HG03060 (cell line): Measurements from ENCODE around the gene CEP192.
"Not testable (repeated sequence)": the region's sequence is repeated elsewhere in the genome, so short reads cannot be mapped to it uniquely, and the experiment has no call there.

Experiments
- ATAC-seq: cut with Tn5 transposase; IDR thresholded peaks from one replicate; pipeline ENCODE4 v1.9.1; 2021; ENCODE audit warnings: low read depth, moderate number of reproducible peaks; ENCODE audit not compliant: unreplicated experiment

The CEP192 gene

DNA sequence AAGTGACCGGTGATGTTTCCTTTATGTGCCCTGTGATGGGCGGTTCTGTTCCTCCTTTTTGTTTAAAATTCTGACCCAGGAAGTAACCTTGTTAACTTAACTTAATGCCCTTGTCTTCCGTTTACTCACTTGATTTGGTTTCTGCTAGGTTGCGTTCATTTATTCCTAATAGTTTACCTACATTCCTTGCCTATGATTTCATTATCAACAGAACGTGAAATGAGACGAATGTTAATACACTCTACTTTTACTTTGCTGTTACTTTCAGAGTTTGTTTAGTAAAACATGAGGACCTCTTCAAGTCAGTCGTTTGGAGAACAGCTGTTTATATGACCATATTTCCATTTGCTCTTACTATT lies 638 bp downstream of the CEP192 start:
- no peak for ATAC-seq

DNA sequence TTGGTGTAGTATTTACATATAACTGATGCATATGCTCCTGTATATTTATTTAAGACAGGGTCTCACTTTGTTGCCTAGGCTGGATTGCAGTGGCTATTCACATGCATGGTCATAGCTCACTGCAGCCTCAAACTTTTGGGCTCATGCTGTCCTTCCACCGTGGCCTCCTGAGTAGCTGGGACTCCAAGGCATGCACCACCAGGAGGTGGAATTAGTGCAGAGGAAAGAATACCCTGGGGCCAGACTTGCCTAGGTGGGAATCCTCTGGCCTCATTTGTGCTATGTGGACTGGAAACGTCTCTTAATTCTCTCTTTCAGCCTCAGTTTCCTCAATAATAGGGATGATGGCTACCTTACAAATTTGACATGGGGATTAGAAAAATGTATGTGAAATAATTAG lies 2.3 kb downstream of the CEP192 start:
- no peak for ATAC-seq

DNA sequence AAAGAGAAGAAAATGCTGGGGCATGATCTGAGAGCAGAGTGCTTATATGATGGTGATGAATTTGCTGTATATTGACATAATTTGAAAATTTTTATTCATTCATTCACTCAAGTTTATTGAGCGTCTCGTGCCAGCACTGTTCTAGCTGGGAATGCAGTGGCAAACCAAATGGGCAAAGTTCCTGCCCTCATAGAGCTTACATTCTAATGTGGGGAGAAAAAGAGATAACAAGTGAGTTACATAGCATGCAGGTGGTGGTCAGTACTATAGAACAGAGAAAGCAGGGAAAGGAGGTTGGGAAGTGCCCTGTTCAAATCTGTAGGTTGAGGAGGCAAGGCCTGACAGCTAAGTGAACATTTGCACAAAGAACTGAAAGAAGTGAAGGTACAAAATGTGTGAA lies 4.3 kb downstream of the CEP192 start:
- ATAC-seq: no peak

DNA sequence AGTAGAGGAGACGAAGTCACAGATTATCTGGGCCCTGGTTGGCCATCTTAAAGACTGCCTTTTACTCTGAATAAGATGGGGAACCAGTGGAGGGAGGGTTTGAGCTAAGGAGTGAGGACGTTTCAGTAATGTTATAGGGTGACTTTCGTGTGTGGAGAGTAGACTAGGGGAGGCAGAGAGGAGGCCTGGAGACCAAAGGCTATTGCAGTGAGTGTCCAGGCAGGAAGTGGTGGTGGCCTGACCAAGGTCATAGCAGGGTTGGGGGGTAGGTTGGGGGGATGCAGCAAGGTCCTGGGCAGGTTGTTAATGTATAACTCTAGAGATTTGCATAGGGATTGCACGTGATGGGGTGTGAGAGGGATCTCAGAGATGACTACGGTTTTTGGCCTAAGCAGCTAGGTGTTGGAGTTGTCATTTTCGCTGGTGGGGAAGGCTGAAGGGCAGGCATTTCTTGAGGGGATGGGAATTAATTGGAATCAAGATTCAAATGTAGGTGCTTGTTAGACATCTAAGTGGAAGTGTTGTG lies 4.9 kb downstream of the CEP192 start:
- ATAC-seq: no peak

DNA sequence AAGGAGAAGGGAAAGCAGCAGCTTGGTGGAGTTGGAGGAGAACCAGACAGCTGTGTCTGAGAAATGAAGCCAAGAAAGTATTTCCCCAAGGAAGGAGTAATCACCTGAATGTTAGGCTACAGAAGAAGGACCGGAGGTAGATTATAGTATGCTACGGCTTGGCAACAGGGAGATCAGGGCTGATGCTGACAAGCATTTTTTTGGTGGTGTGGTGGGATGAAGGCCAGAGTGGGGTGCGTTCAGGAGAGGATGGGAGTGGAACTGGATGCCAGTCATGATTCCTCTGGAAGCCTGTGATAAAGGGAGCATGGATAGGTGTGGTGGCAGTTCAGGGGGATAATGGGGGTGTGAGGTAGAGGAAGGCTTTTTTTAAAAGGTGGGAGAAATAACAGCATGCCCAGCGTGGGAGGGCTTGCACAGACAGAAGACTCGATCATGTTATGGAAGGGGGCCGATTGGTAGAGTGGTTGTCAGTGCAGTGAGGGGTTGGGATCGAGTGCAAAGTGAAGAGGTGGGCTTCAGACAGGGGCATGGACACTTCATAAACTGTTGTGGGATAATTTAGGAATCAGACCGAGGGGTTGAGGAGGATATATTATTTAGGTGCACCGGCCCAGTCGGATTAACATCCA lies 5.6 kb downstream of the CEP192 start:
- no peak for ATAC-seq

DNA sequence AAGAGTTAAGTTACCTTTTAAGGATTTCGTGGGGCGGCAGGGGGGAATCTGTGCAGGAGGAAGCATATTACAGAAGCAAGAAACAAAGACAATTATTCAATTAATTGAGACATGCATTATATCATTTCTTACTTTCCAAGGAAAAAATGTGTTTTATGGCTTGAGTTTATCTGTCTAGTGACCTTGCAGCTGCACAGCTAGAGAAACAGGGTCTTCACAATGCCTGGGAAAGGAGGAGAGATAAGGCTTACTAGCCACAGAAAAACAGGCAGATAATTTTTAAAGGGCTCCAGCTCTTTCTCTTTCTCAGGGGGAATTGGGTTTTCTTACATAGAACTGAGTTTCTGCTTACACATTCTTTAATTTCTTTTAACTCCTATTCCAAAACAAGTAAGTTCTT lies 6.2 kb downstream of the CEP192 start:
- not testable (repeated sequence) for ATAC-seq

DNA sequence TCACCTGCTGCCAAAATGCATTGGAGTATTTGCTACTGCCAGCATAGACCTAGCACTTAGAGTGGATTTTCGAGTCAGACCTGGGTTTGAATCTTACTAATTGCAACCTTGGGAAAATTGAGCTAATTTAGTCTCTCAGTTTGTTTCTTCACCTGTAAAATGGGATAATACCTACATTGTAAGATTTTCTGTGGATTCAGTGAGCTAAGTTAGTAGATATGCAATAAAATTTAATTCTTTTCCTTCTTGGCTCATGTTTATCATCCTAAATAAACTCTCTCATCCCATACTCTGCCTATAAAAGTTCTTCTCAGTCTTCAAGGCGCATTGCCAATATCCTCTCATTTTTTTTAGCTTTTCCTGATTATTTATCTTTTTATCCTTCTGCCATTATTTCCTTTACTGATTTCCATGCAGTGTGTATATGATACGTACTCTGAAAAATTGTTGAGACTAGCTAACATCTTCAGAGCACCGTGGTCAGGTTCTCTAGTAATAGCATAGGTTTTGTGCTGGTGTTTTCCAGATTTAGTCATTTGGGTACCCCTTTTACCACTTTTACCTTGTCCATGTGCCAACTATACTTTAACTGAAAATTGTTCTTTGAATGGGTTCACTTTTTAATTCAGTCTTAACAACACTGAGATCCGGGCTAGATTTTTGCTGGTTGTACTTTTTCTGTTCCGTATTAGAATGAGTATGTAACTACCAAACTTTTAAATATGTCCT lies 7.3 kb downstream of the CEP192 start:
- ATAC-seq: no peak

DNA sequence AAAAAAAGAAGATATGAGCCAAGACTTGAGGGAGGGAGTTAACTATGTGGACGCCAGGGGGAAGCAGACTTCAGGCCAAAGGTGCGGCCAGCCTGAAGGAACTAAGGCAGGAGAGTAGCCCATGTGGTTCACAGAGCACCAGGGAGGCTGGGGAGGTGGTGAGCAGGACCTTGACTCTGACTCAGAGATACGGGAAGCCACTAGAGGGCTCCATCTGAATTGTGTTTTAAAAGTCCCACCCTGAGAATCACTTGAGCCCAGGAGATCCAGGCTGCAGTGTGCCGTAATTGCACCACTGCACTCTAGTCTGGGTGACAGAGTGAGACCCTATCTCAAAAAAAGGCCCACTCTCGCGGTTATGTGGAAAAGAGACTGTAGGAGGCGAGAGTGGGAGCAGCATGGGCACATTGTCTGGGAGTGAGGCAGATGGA lies 12.3 kb downstream of the CEP192 start:
- no peak for ATAC-seq

DNA sequence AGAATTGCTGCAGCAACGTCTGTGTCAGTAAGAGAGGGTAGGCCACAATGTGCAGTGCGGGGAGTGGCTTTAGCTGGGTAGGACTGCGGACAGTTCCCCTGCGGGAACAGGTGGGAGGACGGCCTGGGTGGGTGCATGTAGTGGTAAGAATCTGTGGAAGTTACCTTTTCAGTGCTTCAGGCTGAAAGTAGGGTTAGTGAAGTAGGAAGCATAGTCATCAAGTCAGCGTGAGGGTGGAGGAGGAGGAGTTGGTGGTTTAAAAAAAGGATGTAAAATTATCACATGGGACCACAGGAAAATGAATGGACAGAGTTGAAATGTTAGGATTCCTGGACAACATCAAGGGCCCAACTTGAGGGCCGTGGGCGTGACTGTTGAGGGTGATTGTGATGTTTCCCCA lies 13.2 kb downstream of the CEP192 start:
- no peak for ATAC-seq

DNA sequence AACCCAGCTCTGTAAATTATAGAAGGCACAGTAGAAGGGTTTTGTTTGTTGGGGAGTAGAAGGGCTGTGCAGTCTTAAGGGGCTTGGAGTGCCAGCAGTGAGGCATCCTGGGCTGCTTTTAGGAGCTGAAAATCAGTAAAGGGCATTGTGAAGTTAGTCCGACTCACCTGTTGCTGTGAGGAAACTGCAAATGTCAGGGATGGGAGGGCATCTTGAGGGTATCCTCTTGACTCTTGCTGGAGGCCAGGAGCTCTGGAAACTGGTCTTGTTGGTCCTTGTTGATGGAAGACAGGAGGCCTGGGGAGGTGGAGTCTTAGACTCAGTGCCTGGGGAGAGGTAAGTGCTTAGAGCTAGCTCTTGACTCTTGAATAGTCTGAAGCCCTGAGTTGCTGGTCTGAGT lies 14.1 kb downstream of the CEP192 start:
- ATAC-seq: no peak

DNA sequence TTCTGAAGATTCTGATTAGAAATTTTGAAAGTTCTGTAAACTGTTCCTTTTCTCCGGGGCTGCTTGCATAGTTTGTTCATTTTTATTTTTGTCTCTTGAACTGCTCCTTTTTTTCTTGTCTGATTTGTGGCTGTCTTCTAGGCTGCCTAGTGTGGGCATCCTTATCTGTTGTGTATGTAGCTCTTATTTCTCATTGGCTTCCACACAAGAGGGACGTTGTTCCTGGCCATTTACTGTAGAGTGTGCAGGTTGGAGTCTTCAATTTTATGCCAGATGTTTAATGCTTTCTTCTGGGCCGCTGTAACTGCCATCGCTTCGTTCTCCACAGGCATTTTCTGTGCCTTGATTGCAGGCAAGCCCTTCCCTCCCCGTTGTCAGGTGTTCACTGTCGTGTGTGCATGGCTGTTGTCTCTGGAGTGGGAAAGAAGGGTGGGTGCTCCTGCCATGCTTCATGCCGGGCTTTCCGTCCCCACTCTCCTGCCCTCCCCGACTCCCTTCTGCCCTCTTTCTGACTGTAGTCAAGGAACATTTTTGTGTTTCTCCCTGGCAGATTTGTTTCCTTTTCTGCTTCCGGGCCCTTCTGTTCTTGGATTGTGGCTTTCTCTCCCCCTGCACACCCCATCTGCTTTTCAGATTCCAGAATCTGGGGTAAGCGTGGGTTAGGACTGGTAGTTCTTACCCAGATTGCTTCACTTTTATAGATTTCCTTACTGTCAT lies 15.5 kb downstream of the CEP192 start:
- ATAC-seq: no peak

DNA sequence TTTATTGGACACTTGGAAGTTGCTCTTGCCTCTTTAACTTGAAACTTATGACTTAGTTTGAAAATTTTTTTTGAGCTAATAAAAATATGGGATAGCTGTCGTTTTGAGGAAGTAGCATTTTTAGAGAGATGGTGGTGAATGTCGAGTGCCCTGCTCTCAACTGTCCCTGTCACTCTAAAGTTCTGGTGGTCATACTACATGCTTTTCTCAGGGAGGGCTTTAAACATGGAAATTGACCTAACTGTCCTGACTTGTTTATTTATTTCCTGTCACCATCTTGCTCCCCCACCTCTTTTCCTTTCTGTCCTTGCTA lies 16.0 kb downstream of the CEP192 start:
- ATAC-seq: no peak

DNA sequence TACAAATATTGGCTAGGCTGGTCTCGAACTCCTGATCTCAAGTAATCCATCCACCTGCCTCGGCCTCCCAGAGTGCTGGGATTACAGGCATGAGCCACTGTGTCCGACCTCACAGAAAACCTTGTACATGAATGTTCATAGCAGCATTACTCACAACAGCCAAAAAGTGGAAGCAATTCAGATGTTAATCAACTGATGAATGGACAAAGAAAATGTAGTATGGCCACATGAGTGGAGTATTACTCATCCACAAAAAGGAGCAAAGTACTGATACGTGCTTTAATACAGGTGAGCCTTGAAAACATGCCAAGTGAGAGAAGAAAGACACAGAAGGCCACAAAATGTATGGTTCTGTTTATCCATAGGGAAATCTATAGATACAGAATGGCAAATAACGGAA lies 20.6 kb downstream of the CEP192 start:
- ATAC-seq: no peak

DNA sequence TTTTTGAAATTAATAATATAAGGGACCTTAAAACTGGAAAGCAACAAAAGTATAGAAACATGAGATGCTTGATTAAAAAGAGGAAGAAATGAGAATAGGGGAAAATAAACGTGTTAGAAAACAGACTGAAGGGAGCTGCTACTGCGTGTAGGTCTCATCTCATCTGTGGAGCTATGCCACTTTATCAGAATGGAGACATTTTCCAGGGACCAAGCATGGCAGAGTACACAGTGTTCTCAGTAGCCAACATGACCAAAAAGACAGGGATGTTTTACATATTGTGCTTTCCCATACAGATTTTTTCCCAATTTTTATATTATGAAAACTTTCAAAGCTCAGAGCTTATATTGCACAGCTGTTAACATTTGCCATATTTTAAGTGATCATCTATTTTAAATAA lies 23.1 kb downstream of the CEP192 start:
- no peak for ATAC-seq

DNA sequence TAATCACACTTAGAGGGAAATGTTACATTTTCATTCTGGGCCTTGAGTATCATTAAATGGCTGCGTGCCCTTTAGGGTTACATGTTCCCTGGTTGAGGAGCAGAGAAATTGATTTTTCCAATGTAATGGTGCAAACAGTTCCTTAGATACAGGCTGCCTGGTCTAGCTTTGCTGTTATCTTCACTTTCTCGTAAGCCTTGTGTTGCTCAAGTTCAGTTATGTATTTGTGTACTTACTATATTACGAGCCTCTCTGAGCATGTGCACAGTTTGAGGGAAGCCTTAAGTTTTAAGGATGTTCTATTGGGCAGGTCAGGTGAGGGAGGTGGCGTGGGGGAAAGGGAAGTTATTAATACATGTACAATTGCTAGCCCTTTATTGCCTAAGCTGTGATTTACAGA lies 23.7 kb downstream of the CEP192 start:
- no peak for ATAC-seq

DNA sequence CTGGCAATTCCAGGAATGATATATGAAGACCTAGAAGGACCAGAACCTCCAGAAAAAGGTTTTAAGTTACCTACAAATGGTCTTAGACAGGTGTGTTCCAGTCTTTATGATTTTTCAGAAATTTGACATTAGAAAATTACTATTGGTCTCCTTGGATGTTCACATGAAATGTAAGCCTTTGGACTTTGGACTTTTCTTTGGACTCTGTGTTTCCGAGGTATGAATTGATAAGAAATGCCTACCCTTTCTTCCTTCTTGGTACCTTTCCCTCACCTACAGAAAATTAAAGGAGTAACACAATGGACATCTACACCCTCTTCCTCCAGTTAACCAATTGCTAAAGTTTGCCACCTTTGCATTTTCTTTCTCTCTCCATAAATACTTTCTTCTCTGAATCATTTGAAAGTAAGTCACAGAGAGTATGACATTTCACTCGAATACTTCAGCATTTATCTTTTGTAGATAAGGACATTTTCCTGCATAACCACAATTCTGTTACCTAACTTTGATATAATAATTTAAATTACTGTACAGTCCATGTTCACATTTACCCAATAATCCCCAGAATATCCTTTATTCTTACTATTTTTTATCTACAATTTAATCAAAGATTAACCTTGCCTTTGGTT lies 26.2 kb downstream of the CEP192 start:
- no peak for ATAC-seq

DNA sequence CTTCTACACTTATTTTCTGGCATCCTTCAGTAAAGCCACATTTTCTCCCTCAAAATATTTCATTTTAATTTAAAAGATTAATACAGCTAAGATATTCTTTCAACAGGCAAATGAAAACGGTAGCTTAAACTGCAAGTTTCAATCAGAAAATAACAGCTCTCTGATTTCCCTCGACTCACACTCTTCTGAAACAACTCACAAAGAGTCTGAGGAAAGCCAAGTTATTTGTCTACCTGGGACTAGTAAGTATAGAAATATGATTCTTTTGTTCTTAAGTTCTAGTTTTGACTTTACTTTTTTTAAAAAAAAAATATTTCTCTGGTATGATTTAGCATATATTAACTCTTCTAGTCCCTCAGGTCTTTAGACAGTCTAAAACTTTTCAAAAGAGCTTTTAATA lies 27.2 kb downstream of the CEP192 start:
- ATAC-seq: no peak

DNA sequence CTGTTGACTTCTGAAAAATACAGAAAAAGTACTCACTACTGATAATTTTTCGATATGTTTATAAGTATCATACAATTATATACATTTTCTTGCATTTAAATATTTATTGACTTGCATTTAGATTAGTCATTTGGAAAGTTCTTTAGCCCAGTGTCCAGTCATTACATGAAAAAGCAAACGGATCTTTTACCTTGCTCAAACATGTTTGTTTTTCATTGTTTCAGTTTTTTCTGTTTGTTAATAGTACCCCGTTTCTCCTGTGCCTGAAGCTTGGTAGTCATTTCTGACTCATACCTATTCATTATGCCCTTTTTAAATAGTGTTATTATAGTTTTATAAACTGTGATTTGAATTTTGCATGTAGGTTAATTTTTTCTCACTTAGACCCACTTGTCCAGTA lies 28.1 kb downstream of the CEP192 start:
- ATAC-seq: no peak

DNA sequence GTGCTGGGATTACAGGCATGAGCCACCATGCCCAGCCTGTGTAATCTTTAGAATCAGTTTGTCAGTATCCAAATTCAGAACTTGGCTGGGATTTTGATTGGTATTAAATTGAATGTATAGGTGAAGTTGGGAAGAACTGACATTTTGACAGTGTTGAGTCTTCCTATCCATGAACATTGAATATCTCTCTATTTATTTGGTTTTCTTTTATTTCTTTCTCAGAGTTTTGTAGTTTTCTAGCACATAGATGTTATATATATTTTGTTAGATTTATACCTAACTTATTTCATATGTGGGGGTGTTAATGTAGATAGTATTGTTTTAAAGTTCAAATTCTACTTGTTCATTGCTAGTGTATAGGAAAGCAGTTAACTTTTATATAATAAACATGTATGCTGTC lies 31.5 kb downstream of the CEP192 start:
- ATAC-seq: no peak

DNA sequence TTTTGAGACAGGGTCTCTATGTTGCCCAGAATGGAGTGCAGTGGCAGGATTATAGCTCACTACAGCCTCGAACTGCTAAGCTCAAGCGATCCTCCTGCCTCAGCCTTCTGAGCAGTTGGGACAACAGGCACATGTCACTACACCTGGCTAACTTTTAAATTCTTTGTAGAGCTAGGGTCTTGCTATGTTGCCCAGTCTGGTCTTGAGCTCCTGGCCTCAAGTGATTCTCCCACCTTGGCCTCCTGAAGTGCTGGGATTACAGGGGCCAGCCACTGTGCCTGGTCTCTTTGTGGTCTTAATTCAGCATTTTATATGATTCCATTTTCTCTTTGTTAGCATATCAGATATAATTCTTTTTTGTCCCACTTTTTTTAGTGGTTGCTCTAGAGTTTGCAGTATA lies 34.1 kb downstream of the CEP192 start:
- no peak for ATAC-seq

DNA sequence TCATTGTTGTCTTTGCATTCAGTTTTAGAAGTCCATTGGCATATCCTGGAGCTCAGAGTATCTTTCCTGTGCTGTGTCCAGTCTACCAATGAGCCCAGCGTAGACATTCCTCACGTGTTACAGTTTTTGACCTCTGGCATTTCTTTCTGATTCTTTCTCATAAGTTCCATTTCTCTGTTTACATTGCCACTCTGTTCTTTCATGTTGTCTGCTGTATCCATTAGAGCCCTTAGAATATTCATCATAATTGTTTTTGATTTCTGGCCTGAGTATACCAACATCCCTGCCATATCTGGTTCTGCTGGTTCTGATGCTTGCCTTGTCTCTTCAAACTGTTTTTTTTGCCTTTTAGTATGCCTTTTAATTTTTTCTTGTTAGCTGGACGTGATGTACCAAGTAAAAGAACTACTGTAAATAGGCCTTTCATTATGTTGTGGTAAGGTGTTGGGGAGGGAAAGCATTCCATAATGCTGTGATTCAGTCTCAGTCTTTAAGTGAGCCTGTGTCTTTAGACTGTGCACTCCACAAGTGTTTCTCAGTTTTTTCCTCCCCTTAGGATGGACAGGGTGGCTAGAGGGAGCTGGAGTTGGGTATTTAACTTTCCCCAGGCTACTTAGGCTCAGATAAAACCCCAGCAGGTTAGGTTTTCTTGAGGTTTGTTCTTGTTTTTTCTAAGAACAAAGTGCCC lies 35.6 kb downstream of the CEP192 start:
- no peak for ATAC-seq
